BJ (cell line): Measurements from ENCODE around the gene RNFT2. TPM values are rescaled to one million over a fixed set of nuclear protein-coding genes. Genes with fewer than 3 reads are reported as not detected.
"Not testable (repeated sequence)": the region's sequence is repeated elsewhere in the genome, so short reads cannot be mapped to it uniquely, and the experiment has no call there.

Experiments
- CTCF ChIA-PET: fragments of 350-600 bp; formaldehyde crosslinking; extraction: SDS; loops from one replicate; lab custom pipeline; 2021; ENCODE audit warnings: antibody characterized with exemption, inconsistent platforms; lab: Yijun Ruan, JAX
- POLR2A ChIA-PET: fragments of 300-600 bp; sonication (Branson Sonifier 250); formaldehyde crosslinking; extraction: SDS; loops from one replicate; lab custom pipeline; 2021; ENCODE audit warnings: antibody characterized with exemption; lab: Charles Lee
- DNase-seq: peaks from one replicate; pipeline ENCODE4 v3.0.0-alpha.2; 2011; ENCODE audit warnings: low read depth
- H3K27me3 ChIP-seq: 2 replicates; pipeline ENCODE4 v1.6.0; 2011; ENCODE audit warnings: low read length; ENCODE audit not compliant: control insufficient read depth, insufficient read depth
- H3K36me3 ChIP-seq: 2 replicates; pipeline ENCODE4 v1.5.1; 2011; ENCODE audit warnings: low read length; ENCODE audit not compliant: control insufficient read depth, insufficient read depth
- H3K4me3 ChIP-seq: 2 replicates; pipeline ENCODE4 v1.5.1; 2011; ENCODE audit warnings: low read depth, mild to moderate bottlenecking, control low read depth, low read length
- polyA plus RNA-seq: library from polyadenylated mRNA; depleted of rRNA; stranded (reverse); fragments of >200 nt; gene quantifications from 2 replicates; pipeline ENCODE4 v1.2.3, GENCODE V29; 2011
- TF ChIP-seq, protein P1 (sequence below): IDR thresholded peaks from 2 replicates; pipeline ENCODE4 v1.5.1; 2011; ENCODE audit warnings: low read depth, mild to moderate bottlenecking, control low read depth, inconsistent platforms, low read length, moderate library complexity; ENCODE audit not compliant: insufficient read depth

RNFT2 gene
- polyA plus RNA-seq, 1 experiment, result 1.2 TPM

DNA sequence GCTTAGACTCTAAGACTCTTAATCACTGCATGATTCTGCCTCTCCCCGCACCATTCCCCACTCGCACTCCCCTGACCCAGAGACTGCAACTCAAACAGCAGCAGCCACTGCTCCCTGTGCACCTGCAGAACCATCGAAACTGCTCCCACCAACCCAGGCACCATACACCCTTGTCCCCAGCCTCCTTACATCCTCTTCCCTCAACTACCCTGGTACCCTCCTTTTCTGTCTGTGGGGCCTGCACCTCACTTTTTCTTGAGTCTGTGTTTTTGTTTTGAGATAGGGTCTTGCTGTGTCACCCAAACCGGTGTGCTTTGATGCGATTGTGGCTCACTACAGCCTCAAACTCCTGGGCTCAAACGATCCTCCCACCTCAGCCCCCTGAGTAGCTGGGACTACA lies 69.4 kb downstream of the RNFT2 start:
- ChIA-PET POLR2A (no interaction called here), CTCF (no interaction called here)
- no peaks in the 10 kb centered on the region for H3K27me3 ChIP-seq
- TF ChIP-seq, protein P1, sequence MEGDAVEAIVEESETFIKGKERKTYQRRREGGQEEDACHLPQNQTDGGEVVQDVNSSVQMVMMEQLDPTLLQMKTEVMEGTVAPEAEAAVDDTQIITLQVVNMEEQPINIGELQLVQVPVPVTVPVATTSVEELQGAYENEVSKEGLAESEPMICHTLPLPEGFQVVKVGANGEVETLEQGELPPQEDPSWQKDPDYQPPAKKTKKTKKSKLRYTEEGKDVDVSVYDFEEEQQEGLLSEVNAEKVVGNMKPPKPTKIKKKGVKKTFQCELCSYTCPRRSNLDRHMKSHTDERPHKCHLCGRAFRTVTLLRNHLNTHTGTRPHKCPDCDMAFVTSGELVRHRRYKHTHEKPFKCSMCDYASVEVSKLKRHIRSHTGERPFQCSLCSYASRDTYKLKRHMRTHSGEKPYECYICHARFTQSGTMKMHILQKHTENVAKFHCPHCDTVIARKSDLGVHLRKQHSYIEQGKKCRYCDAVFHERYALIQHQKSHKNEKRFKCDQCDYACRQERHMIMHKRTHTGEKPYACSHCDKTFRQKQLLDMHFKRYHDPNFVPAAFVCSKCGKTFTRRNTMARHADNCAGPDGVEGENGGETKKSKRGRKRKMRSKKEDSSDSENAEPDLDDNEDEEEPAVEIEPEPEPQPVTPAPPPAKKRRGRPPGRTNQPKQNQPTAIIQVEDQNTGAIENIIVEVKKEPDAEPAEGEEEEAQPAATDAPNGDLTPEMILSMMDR, result no peak
- no peak for DNase-seq
- no peaks in the 10 kb centered on the region for H3K36me3 ChIP-seq
- H3K4me3 ChIP-seq, result no peak overlapping the region

GRCh38 chr12:116808113-116809105 lies 70.3 kb downstream of the RNFT2 start:
- DNase-seq, result no peak
- H3K4me3 ChIP-seq, result no peak overlapping the region
- no peaks in the 10 kb centered on the region for H3K27me3 ChIP-seq
- TF ChIP-seq, protein P1, result no peak
- CTCF ChIA-PET, result interaction anchor here (1.3 kb wide), 1 partner anchor 9 kb away, joined by 3 read pairs; no protein-coding TSS in a partner anchor
- H3K36me3 ChIP-seq, result no peaks in the 10 kb centered on the region
- POLR2A ChIA-PET, result no interaction called here

- POLR2A ChIA-PET, result no interaction called here
- CTCF ChIA-PET, result no interaction called here
- TF ChIP-seq, protein P1, result no peak
- H3K36me3 ChIP-seq, result no peaks in the 10 kb centered on the region
- H3K27me3 ChIP-seq, result no peaks in the 10 kb centered on the region
- no peak overlapping the region for H3K4me3 ChIP-seq
- DNase-seq, result no peak
These were observed 74.1 kb downstream of the RNFT2 start for GRCh38 chr12:116812238-116812637.

DNA sequence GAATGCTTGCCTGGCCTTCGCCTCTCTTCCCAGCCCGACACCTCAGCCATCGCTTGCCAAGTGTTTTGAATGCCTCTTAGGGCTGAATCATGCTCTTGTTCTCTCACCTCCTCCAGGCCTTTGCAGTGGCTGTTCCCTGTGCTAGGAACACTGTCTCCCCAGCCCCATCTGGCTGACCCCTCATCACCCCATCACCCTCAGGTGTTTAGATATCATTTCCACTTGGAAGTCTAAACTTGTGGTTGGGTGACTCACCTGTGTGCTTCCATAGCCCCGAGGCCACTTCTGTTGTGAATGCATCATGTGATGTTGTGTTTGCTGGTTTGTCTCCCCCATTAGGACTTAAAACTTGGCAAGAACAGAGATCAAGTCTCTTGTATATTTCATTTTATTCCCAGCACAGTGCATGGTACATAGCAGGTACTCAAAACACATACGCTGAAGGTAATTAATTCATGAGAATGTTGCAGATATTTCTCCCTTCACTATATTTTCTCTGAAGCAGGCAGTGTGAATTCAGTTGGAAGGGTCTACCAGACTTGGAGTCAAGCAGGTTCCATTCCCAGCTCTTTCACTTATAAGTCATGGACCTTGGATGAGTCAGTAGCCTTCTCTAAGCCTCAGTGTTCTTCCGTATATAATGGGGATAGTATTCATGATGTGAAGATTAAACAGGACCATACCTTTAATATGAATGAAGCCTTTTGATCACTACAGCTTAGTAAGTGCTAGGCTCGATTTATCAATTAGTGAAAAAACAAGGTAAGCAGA lies 75.3 kb downstream of the RNFT2 start:
- TF ChIP-seq, protein P1, result no peak
- ChIA-PET POLR2A (no interaction called here), CTCF (no interaction called here)
- Histone ChIP-seq H3K36me3 (no peaks in the 10 kb centered on the region), H3K4me3 (no peak overlapping the region), H3K27me3 (no peaks in the 10 kb centered on the region)
- no peak for DNase-seq

GRCh38 chr12:116814766-116815165 lies 76.7 kb downstream of the RNFT2 start:
- H3K4me3 ChIP-seq, DNase-seq, POLR2A ChIA-PET, H3K36me3 ChIP-seq, H3K27me3 ChIP-seq, CTCF ChIA-PET: not testable (repeated sequence)
